Activated CD4-positive, alpha-beta T cell treated with anti-CD3 and anti-CD28 coated beads, Interleukin-2, amount 10 ng/mL, durations not matched to agents 7 days and 5 days (primary cell): ENCODE results near the gene SOX15. TPM values are rescaled to one million over a fixed set of nuclear protein-coding genes. Genes with fewer than 3 reads are reported as not detected.
A peak's percentile ranks its signal among the peaks of the same experiment; 100 is the strongest.

Experiments
- CTCF ChIA-PET: fragments of 350-600 bp; sonication (Branson Sonifier 250); formaldehyde crosslinking; loops from one replicate; lab custom pipeline; 2021; ENCODE audit warnings: antibody characterized with exemption; lab: Charles Lee
- POLR2A ChIA-PET: fragments of 350-600 bp; sonication (Branson Sonifier 250); formaldehyde crosslinking; loops from one replicate; lab custom pipeline; 2021; ENCODE audit warnings: antibody characterized with exemption; lab: Charles Lee
- DNase-seq: peaks from one replicate; pipeline ENCODE4 v3.0.0-alpha.2; 2020
- H3K27ac Mint-ChIP-seq: one replicate; pipeline ENCODE4 v1.8.0; 2021; ENCODE audit warnings: mild to moderate bottlenecking, moderate library complexity, mixed read lengths
- H3K27me3 Mint-ChIP-seq: one replicate; pipeline ENCODE4 v1.8.0; 2021; ENCODE audit warnings: mixed read lengths
- H3K36me3 Mint-ChIP-seq: one replicate; pipeline ENCODE4 v1.8.0; 2021; ENCODE audit warnings: low read depth, mixed read lengths
- H3K4me1 Mint-ChIP-seq: one replicate; pipeline ENCODE4 v1.8.0; 2021; ENCODE audit warnings: mixed read lengths
- H3K4me3 Mint-ChIP-seq: one replicate; pipeline ENCODE4 v1.8.0; 2021; ENCODE audit warnings: mild to moderate bottlenecking, moderate library complexity, mixed read lengths
- H3K9me3 Mint-ChIP-seq: one replicate; pipeline ENCODE4 v1.8.0; 2021; ENCODE audit warnings: mixed read lengths
- total RNA-seq, 2 experiments: library from RNA; stranded (reverse); gene quantifications; one replicate each; pipeline ENCODE4 v1.2.3, GENCODE V29; 2021

Gene SOX15
- total RNA-seq, 2 experiments from 2014 or later = 0.57 to 0.71 TPM

GRCh38 chr17:7580604-7581575 is 9.0 kb downstream of the SOX15 start:
- H3K9me3 Mint-ChIP-seq = no peaks in the 10 kb centered on the region
- DNase-seq = no peak
- CTCF ChIA-PET = interaction anchor here (1.3 to 3.5 kb wide), 5 partner anchors 9 to 144 kb away, joined by 4 to 14 read pairs (median 6); partner anchors contain the start of genes SENP3, SOX15, TP53 and WRAP53
- H3K27me3 Mint-ChIP-seq = no peaks in the 10 kb centered on the region
- peak overlapping the region; percentile 12 for H3K4me3 Mint-ChIP-seq
- POLR2A ChIA-PET = no interaction called here
- H3K27ac Mint-ChIP-seq = peak overlapping the region; percentile 76
- peaks cover 88% of the 10 kb centered on the region for H3K4me1 Mint-ChIP-seq
- peaks cover 62% of the 10 kb centered on the region for H3K36me3 Mint-ChIP-seq

GRCh38 chr17:7579834-7580603 is 9.9 kb downstream of the SOX15 start:
- Mint-ChIP-seq H3K27me3 (no peaks in the 10 kb centered on the region), H3K4me1 (peaks cover 88% of the 10 kb centered on the region), H3K36me3 (peaks cover 68% of the 10 kb centered on the region), H3K4me3 (no peak overlapping the region), H3K9me3 (no peaks in the 10 kb centered on the region), H3K27ac (peak overlapping the region; percentile 76)
- no peak for DNase-seq
- ChIA-PET CTCF (interaction anchor here (0.5 to 3.5 kb wide), 5 partner anchors 10 to 143 kb away, joined by 3 to 14 read pairs (median 6); partner anchors contain the start of genes SENP3, SOX15, TP53 and WRAP53), POLR2A (no interaction called here)

GRCh38 chr17:7579001-7579833 is 10.7 kb downstream of the SOX15 start, which contains the start of gene CD68:
CD68 (plus strand) TSS chr17:7579638; CDS start chr17:7579678, 40 bp downstream.
- H3K4me1 Mint-ChIP-seq = peaks cover 89% of the 10 kb centered on the region
- POLR2A ChIA-PET = no interaction called here

GRCh38 chr17:7577327-7578199 is 12.3 kb downstream of the SOX15 start:
- Mint-ChIP-seq H3K9me3 (no peaks in the 10 kb centered on the region), H3K4me1 (peaks cover 85% of the 10 kb centered on the region), H3K4me3 (no peak overlapping the region), H3K27ac (no peak overlapping the region), H3K27me3 (no peaks in the 10 kb centered on the region), H3K36me3 (peaks cover 81% of the 10 kb centered on the region)
- DNase-seq = no peak
- CTCF ChIA-PET = interaction anchor here (0.6 to 0.9 kb wide), 3 partner anchors 27 to 122 kb away, joined by 3 to 4 read pairs (median 3); no protein-coding TSS in a partner anchor
- POLR2A ChIA-PET = interaction anchor here (0.7 kb wide), 1 partner anchor 10 kb away, joined by 3 read pairs; no protein-coding TSS in a partner anchor

More at GRCh38 chr17:7579001-7579833, 10.7 kb downstream of the SOX15 start, which contains the start of gene CD68:
- peak within 1 kb of the TSS; percentile 80 for H3K27ac Mint-ChIP-seq
- peaks cover 71% of the 10 kb centered on the region for H3K36me3 Mint-ChIP-seq
- peak; percentile 52 for DNase-seq
- H3K27me3 Mint-ChIP-seq = no peaks in the 10 kb centered on the region
- no peaks in the 10 kb centered on the region for H3K9me3 Mint-ChIP-seq
- peak within 1 kb of the TSS; percentile 16 for H3K4me3 Mint-ChIP-seq
- CTCF ChIA-PET = interaction anchor here (1.6 to 3.5 kb wide), 3 partner anchors 18 to 142 kb away, joined by 5 to 14 read pairs (median 14); partner anchors contain the start of genes SENP3, TP53 and WRAP53

- H3K4me1 Mint-ChIP-seq = peaks cover 79% of the 10 kb centered on the region
Observed at GRCh38 chr17:7576432-7576937, 13.4 kb downstream of the SOX15 start.

GRCh38 chr17:7575959-7576358 is 13.9 kb downstream of the SOX15 start:
- ChIA-PET POLR2A (no interaction called here), CTCF (interaction anchor here (2.8 to 2.9 kb wide), 2 partner anchors 13 to 15 kb away, joined by 9 to 10 read pairs; no protein-coding TSS in a partner anchor)
- peaks cover 81% of the 10 kb centered on the region for H3K36me3 Mint-ChIP-seq
- peaks cover 79% of the 10 kb centered on the region for H3K4me1 Mint-ChIP-seq
- no peak overlapping the region for H3K4me3 Mint-ChIP-seq
- no peak for DNase-seq
- H3K27ac Mint-ChIP-seq = peak overlapping the region; percentile 50
- H3K9me3 Mint-ChIP-seq = no peaks in the 10 kb centered on the region
- H3K27me3 Mint-ChIP-seq = no peaks in the 10 kb centered on the region

More at GRCh38 chr17:7576432-7576937, 13.4 kb downstream of the SOX15 start:
- H3K36me3 Mint-ChIP-seq = peaks cover 81% of the 10 kb centered on the region
- H3K27ac Mint-ChIP-seq = peak overlapping the region; percentile 43
- ChIA-PET POLR2A (interaction anchor here (0.7 kb wide), 1 partner anchor 11 kb away, joined by 3 read pairs; no protein-coding TSS in a partner anchor), CTCF (interaction anchor here (0.7 to 2.9 kb wide), 3 partner anchors 13 to 121 kb away, joined by 3 to 10 read pairs (median 3); no protein-coding TSS in a partner anchor)
- no peaks in the 10 kb centered on the region for H3K9me3 Mint-ChIP-seq
- H3K27me3 Mint-ChIP-seq = no peaks in the 10 kb centered on the region
- DNase-seq = no peak
- H3K4me3 Mint-ChIP-seq = peak overlapping the region; percentile 33

- H3K36me3 Mint-ChIP-seq = peaks cover 81% of the 10 kb centered on the region
- no peak for DNase-seq
- H3K27me3 Mint-ChIP-seq = no peaks in the 10 kb centered on the region
- H3K27ac Mint-ChIP-seq = peak overlapping the region; percentile 50
- peaks cover 76% of the 10 kb centered on the region for H3K4me1 Mint-ChIP-seq
- peak overlapping the region; percentile 92 for H3K4me3 Mint-ChIP-seq
- POLR2A ChIA-PET = no interaction called here
- CTCF ChIA-PET = interaction anchor here (1.5 to 2.9 kb wide), 3 partner anchors 14 to 20 kb away, joined by 3 to 10 read pairs (median 9); no protein-coding TSS in a partner anchor
- H3K9me3 Mint-ChIP-seq = no peaks in the 10 kb centered on the region
Observed at GRCh38 chr17:7575481-7575883, 14.4 kb downstream of the SOX15 start.

GRCh38 chr17:7574176-7574953 is 15.5 kb downstream of the SOX15 start:
- Mint-ChIP-seq H3K9me3 (no peaks in the 10 kb centered on the region), H3K27me3 (no peaks in the 10 kb centered on the region), H3K4me3 (peak overlapping the region; percentile 92), H3K36me3 (peaks cover 82% of the 10 kb centered on the region), H3K27ac (peak overlapping the region; percentile 46), H3K4me1 (peaks cover 74% of the 10 kb centered on the region)
- no peak for DNase-seq
- ChIA-PET POLR2A (interaction anchor here (0.6 to 1.0 kb wide), 4 partner anchors 9 to 238 kb away, joined by 3 to 5 read pairs (median 4); partner anchors contain the start of genes ACAP1 and MPDU1), CTCF (interaction anchor here (1.0 to 2.9 kb wide), 6 partner anchors 9 to 138 kb away, joined by 3 to 10 read pairs (median 4); partner anchors contain the start of genes MPDU1 and TP53)

GRCh38 chr17:7573324-7574080 is 16.4 kb downstream of the SOX15 start:
- Mint-ChIP-seq H3K27ac (peak overlapping the region; percentile 98), H3K9me3 (no peaks in the 10 kb centered on the region), H3K27me3 (no peaks in the 10 kb centered on the region), H3K36me3 (peaks cover 80% of the 10 kb centered on the region), H3K4me3 (peak overlapping the region; percentile 92), H3K4me1 (peaks cover 66% of the 10 kb centered on the region)
- CTCF ChIA-PET = interaction anchor here (0.7 to 2.8 kb wide), 6 partner anchors 10 to 137 kb away, joined by 3 to 9 read pairs (median 3); partner anchors contain the start of genes MPDU1 and TP53
- DNase-seq = peak; percentile 94
- POLR2A ChIA-PET = interaction anchor here (0.6 to 1.0 kb wide), 4 partner anchors 10 to 237 kb away, joined by 3 to 5 read pairs (median 4); partner anchors contain the start of genes ACAP1 and MPDU1
